Measurements from ENCODE around the gene KIDINS220. TPM values are rescaled to one million over a fixed set of nuclear protein-coding genes. Genes with fewer than 3 reads are reported as not detected.

The KIDINS220 gene
- total RNA-seq, 1 donor from 2014 or later, result 17.9 TPM

GRCh38 chr2:8853426-8853825, 16.0 kb upstream of the KIDINS220 start:
- ATAC-seq, result no peak

GRCh38 chr2:8851811-8852560, 14.6 kb upstream of the KIDINS220 start:
- no peak for ATAC-seq
- DNase-seq (ENCODE audit: low spot score), result no peak

More at GRCh38 chr2:8853426-8853825, 16.0 kb upstream of the KIDINS220 start:
- no peak for DNase-seq (ENCODE audit: low spot score)

GRCh38 chr2:8850845-8851487, 13.6 kb upstream of the KIDINS220 start:
- ATAC-seq (no peak), DNase-seq (ENCODE audit: low spot score) (no peak)

GRCh38 chr2:8849327-8849726, 11.9 kb upstream of the KIDINS220 start:
- ATAC-seq (no peak), DNase-seq (ENCODE audit: low spot score) (no peak)

- ATAC-seq (no peak), DNase-seq (ENCODE audit: low spot score) (no peak)
Observed at GRCh38 chr2:8848328-8849100, 11.1 kb upstream of the KIDINS220 start.

- no peak for ATAC-seq
- no peak for DNase-seq (ENCODE audit: low spot score)
Observed at GRCh38 chr2:8847400-8847799, 10.0 kb upstream of the KIDINS220 start.

- no peak for ATAC-seq
- no peak for DNase-seq (ENCODE audit: low spot score)
Observed at GRCh38 chr2:8841932-8842331, 4.5 kb upstream of the KIDINS220 start.

GRCh38 chr2:8840475-8841091, 3.2 kb upstream of the KIDINS220 start:
- no peak for ATAC-seq
- no peak for DNase-seq (ENCODE audit: low spot score)

- ATAC-seq (no peak), DNase-seq (ENCODE audit: low spot score) (no peak)
Observed at GRCh38 chr2:8839189-8839965, 2.0 kb upstream of the KIDINS220 start.

- ATAC-seq (no peak), DNase-seq (ENCODE audit: low spot score) (no peak)
Observed at GRCh38 chr2:8837795-8838140, 355 bp upstream of the KIDINS220 start.

GRCh38 chr2:8835279-8835678, 2.1 kb downstream of the KIDINS220 start:
- DNase-seq (ENCODE audit: low spot score) (no peak), ATAC-seq (no peak)

GRCh38 chr2:8833853-8834252, 3.6 kb downstream of the KIDINS220 start:
- ATAC-seq, result no peak
- no peak for DNase-seq (ENCODE audit: low spot score)

- ATAC-seq, result no peak
- no peak for DNase-seq (ENCODE audit: low spot score)
Observed at GRCh38 chr2:8831516-8831915, 5.9 kb downstream of the KIDINS220 start.

- no peak for ATAC-seq
- DNase-seq (ENCODE audit: low spot score), result no peak
Observed at GRCh38 chr2:8827729-8828128, 9.7 kb downstream of the KIDINS220 start.

GRCh38 chr2:8822218-8822617, 15.2 kb downstream of the KIDINS220 start:
- DNase-seq (ENCODE audit: low spot score) (peak; percentile 64), ATAC-seq (peak; percentile 69)

- DNase-seq (ENCODE audit: low spot score), result peak; percentile 85
Observed at GRCh38 chr2:8821276-8822217, 15.9 kb downstream of the KIDINS220 start.

GRCh38 chr2:8819948-8820347, 17.5 kb downstream of the KIDINS220 start:
- DNase-seq (ENCODE audit: low spot score) (no peak), ATAC-seq (no peak)

More at GRCh38 chr2:8821276-8822217, 15.9 kb downstream of the KIDINS220 start:
- peak; percentile 92 for ATAC-seq

GRCh38 chr2:8819194-8819593, 18.2 kb downstream of the KIDINS220 start:
- no peak for DNase-seq (ENCODE audit: low spot score)
- ATAC-seq, result no peak

- ATAC-seq (no peak), DNase-seq (ENCODE audit: low spot score) (no peak)
Observed at GRCh38 chr2:8817221-8817620, 20.2 kb downstream of the KIDINS220 start.

All from left lobe of liver (tissue), 2 donors.